Iris pigment epithelial cell (primary cell): ENCODE data around the gene ELL.

Experiments used
- DNase-seq: peaks from one replicate; pipeline ENCODE4 v3.0.0-alpha.2; 2011; ENCODE audit warnings: low read depth

ELL gene

DNA sequence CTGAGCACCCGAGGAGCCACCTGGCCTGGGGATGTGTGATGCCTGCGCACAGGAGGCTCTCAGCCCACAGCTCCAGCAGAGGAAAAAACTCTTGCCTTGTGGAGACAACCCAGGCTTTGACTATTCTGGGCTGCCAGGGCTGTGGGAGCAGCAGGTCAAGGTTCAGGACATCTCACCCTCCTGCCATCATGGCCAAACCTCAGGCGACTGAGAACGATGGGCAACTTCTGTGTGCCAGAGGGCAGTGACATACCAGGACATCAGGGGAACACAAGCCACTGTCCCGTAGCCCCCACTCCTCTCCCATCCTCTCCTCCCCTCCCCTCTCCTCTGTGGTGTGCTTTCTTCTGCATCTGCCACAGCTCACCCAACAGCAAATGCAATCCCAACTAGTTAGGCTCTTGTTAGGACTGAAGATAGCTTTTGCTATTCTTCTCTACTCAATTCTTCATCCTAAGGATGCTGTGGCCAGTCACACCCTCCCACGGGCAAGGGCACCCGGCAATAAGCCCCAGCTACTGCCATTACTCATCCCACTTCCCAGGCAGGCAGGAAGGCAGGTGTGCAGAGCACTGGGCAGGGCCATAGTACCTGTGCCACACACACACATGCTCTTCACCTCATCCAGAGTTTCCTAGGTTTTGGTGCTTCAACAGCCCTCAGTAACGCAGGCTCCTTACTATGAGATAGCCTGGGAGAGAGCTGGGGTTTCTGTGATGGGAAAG, 16.8 kb downstream of the ELL start:
- DNase-seq, result no peak

DNA sequence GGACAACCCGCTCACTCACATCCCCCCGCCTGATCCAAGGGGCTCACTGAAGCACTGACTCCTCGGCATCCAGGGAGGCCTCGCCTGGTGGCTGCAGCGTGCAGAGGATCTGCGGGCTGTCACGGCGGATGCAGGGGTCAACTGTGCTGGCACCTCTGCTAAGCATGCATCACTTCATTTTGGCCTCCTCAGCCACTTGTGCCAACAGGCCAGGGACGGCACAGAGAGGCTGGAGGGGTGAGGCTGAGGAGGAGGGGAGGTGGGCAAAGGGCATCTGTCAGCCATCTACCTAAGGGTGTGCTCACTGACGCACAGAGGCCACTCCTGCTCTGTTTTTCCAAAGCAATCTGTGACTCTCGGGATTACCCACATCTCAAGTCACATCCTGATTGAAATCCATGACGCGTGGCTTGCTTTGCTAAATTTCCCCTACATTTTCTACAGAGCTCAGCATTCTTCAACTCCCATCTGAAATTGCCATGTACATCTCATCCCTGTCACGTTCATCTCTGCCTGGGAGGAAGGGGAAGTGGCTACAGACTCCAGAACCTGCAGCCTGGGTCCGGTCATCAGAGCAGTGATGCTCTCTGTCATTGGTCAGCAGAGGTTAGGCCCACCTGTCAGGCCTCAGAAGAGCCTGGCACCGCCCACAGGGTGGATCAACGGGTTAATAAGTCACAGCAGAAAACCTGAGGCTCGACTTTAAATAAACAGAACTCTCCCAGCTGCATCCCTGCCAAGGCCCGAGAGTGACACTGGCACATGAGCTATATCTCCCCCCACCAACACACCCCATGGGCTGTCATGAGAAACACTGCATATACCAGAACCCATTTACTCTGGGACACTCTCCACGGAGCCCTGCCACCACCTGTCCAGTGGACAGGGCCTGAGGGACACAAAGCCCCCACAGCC, 17.6 kb downstream of the ELL start:
- no peak for DNase-seq

- no peak for DNase-seq
These were observed 18.4 kb downstream of the ELL start for GRCh38 chr19:18503337-18503970.

- DNase-seq, result no peak
These were observed 19.1 kb downstream of the ELL start for GRCh38 chr19:18502638-18503294.

- DNase-seq, result no peak
These were observed 19.6 kb downstream of the ELL start for GRCh38 chr19:18502246-18502637.

DNA sequence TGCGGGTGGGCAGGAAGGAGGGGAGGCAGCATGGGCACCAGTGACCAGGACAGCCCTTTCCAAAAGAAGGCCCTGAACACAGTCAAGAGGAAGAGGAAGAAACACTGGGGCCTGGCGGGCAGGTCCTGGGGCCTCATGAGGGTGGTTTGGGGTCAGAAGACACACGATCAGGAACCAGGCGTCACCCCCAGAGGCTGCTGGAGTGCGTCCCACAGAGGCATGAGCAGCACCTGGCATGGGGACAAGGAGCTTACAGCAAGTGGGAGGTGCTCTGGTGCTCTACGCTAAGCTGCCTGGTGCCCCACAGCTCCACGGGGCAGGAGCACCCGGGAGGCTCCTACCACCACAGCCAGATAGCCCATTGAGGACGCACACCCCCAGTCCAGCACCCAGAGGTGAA, 20.0 kb downstream of the ELL start:
- DNase-seq, result no peak

- DNase-seq, result no peak
These were observed 20.5 kb downstream of the ELL start for GRCh38 chr19:18501351-18501750.

- DNase-seq, result no peak
These were observed 21.1 kb downstream of the ELL start for GRCh38 chr19:18500799-18501198.

DNA sequence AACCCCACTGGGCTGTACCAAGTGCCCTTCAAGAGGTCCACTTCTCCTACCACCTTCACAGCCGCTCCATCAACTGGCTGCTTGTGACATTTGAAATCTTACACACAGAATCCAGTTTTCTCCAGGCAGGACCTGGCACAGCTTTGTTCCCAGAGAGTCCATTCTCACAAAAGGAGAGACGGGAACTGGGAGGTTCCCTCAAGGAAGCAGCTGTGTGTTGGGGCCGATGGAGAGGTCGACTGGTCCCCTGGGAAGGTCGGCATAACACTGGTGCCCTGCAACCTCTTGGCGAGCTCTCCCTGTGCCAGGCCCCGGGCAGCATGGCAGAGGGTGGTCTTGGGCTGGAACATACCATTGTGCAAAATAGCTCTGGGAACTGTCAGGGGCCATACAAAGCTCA, 21.5 kb downstream of the ELL start:
- DNase-seq, result no peak

GRCh38 chr19:18499055-18499775, 22.7 kb downstream of the ELL start:
- no peak for DNase-seq

- no peak for DNase-seq
These were observed 25.0 kb downstream of the ELL start for GRCh38 chr19:18496980-18497256.

DNA sequence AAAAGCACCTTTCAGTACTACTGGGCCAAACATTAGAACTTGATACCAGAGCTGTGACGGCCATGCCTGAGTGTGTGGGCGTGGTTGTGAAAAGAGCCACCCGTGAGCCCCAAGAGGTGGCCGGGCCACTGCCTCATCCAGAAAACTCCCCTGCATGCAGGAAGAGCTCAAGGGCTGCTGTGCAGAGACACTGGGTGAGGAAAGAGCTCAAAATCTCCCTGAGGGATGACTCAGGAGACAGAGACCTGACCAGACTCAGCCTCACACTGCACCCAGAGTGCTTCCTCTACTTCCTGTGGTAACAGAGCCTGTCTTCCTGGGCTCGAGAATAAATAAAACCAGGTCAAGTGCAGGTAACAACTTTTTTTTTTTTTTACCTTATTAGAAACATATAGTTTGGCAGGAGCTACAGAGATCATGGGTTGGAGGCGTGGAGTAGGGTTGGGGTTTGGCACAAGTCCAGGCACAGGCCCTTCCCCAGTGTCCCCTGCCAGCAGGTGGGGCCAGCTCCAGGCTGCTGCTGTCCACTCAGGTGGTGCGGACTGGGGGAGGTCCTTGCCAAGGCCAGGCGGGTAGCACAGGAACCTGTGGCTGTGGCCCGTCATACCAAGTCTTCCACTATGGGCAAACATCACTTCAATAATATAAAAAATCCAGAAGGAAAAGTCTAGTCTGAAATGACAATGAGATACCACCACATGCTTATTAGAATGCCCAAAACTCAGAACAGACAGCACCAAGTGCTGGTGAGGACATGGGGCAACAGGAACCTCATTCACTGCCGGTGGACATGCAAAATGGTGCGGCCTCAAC, 25.5 kb downstream of the ELL start:
- DNase-seq, result peak; percentile 89

GRCh38 chr19:18495204-18495911, 26.5 kb downstream of the ELL start:
- DNase-seq, result no peak

GRCh38 chr19:18494267-18494607, 27.6 kb downstream of the ELL start:
- peak; percentile 57 for DNase-seq

- no peak for DNase-seq
These were observed 28.2 kb downstream of the ELL start for GRCh38 chr19:18493440-18494266.

GRCh38 chr19:18491995-18492953, 29.6 kb downstream of the ELL start:
- no peak for DNase-seq

DNA sequence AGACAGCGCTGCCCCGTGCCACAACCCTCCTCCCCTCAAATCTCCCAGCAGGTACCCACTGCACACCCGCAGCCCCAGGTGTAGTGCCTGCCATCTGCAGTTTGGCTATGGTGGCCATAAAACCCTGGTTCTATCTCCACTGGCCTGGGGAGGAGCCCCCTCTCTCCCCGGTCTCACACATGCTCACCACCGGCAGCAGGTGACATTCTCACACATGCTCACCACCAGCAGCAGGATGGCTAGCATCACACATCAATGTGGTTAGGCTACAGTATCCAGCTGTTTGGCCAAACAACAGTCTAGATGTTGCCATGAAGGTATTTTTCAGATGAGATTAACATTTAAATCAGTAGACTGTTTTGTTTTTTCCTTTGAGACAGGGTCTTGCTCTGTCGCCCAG, 31.1 kb downstream of the ELL start:
- DNase-seq, result no peak

DNA sequence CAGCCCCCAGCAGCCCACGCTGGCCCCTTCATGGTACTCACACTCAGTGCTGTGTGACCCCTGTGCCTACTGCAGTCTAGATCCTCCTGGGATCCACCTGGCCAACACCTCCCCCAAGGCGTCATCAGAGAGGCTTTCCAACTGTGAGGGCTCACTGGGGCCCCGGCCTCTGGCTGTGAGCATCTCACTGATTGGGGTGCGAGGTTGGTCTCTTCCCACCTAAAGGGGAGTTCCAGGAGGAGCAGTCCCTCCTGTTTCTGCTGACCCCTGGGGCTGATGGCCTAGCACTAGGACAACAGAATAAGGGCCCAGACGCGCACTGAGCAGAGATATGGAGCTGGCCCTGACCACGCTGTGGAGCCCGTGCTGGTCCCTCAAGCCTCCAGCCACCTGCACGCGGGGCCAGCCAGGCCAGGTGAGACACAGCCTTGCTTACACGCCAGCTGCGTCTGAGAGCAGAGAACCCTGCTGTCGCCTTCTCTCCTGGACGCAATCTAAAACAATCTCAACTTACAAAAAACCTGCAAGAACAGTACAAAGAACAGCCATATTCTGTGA, 32.2 kb downstream of the ELL start:
- no peak for DNase-seq
